NOMO-1 treated with dmso at 0.1 percent for 144 hours (cell line): ENCODE results near the gene ACER3.
"Not testable (repeated sequence)": the region's sequence is repeated elsewhere in the genome, so short reads cannot be mapped to it uniquely, and the experiment has no call there.

ENCODE experiments used
- DNase-seq: peaks from one replicate; lab custom pipeline; 2025; ENCODE audit not compliant: unreplicated experiment; lab: John Stamatoyannopoulos, UW

Gene ACER3

DNA sequence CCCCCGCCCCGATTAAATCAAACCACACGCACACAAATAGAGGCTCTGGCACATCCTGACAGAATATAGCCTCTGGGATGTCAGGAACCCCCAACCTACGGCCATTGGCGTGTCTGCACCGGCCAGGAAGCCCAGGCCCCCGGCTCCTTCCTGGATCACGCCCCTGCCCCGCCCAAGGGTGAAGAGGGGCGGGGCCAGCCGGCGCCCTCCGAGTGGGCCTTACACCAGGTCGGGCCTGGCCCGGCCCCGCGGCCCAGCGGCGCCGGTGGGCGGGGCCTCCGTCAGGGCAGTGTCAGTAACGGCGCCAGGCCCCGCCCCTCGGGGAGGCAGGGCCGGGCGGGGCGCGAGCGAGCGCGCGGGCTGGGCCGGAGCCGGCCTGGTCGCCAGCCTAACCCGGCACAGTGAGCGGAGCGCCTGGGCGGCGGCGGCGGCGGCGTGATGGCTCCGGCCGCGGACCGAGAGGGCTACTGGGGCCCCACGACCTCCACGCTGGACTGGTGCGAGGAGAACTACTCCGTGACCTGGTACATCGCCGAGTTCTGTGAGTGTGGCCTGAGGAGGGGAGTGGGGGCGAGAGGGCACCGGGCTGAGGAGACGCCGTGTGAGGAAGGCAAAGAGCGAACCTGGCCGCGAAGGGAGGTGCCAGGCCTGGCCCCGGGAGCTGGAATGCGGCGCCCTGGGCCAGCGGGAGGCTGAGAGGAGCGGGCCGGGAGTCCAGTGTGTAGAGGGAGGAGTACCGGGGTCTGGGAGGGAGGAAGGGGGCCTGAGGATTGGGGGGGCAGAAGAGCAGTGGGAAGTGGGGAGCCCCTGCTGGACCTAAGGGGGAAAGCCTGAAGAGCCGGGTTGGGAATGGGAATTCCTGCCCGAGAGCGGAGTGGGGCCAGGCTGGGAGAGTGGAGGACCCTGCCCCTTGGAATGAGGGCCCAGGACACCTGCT, at the start of gene ACER3:
ACER3 (plus strand) TSS at position 380 of the 937 bp plus-strand sequence; CDS start at position 439, 59 bp downstream.
- peak; percentile 82 for DNase-seq

DNA sequence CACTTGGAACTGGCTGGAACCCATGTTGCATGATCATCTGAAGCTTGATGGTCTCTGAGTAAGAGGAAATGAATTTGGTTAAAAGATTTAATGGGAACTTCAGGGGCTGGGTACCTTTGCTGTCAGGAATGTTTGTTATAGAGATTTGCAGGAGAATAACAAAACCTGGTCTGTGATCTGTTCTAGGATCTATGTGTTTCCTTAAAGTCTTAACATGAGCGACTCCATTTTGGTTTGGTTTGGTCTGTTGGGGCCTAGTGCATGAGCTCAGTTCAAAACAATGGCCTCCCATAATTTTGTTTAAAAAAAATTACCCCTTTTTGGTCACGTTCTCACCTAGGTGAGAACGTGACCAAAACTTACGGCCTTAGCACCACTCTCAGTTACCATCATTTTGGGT, 49.5 kb upstream of the ACER3 start:
- no peak for DNase-seq

DNA sequence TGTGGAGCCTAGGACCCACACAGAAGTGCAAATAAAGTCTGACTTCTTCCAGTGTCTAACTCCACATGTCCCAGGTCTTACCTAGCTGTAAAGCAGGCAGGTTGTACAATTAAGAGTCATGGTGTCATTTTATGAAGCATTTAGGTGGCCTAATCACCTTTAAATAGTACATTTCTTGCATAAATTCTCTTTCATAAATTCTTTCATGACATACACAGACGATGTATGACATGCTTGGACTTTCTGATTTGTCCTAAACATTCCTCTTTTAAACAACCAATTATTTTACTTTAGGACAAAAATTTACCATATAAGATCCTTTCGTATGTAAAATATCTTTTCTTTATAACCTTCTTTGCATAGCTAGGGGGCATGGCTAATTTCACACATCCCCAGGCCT, 46.3 kb upstream of the ACER3 start:
- no peak for DNase-seq

DNA sequence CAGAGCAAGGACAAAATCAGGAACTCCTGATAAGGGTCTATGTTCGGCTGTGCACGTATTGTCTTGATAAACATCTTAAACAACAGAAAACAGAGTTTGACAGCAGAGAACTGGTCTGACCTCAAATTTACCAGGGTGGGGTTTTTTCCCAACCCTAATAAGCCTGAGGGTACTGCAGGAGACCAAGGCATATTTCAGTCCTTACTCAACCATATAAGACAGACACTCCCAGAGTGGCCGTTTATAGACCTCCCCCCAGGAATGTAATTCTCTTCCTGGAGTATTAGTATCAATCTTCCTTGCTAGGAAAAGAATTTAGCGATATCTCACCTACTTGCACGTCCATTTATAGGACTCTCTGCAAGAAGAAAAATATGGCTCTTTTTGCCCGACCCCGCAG, 45.0 kb upstream of the ACER3 start:
- not testable (repeated sequence) for DNase-seq

DNA sequence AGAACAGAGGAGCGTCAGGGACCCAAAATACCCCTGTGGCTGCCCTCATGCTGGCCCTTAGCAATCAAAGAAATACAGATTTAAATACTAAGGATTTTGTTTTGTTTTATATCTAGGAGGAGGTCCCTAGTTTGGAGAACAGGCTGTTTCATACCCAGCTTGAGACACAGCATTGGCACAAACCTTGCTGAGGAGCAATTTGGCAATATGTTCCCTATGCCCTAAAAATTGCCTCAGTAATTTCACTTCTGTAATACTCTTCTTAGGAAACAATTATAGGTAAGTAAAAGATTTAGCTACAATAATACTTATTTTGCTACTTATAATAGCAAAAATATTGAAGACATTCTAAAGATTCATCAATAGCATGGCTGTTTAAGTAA, 40.5 kb upstream of the ACER3 start:
- no peak for DNase-seq

DNA sequence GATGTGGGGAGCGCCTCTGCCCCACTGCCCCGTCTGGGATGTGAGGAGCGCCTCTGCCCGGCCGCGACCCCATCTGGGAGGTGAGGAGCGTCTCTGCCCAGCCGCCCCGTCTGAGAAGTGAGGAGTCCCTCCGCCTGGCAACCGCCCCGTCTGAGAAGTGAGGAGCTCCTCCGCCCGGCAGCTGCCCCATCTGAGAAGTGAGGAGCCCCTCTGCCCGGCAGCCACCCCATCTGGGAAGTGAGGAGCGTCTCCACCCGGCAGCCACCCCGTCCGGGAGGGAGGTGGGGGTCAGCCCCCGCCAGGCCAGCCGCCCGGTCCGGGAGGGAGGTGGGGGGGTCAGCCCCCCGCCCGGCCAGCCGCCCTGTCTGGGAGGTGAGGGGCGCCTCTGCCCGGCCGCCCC, 39.3 kb upstream of the ACER3 start:
- DNase-seq, result not testable (repeated sequence)

DNA sequence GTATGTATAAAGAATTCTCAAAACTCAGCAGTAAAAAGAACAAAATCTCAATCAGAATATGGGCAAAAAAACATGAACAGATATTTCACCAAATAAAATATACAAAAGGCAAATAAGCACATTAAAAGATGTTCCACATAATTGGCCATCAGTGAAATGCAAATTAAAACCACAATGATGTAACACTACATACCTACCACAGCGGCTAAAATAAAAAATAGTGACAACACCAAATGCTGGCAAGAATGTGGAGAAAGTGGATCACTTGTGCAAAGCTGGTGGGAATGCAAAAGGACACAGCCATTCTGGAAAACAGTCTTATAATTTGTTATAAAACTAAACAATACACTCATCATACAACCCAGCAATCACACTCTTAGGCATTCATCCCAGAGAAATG, 38.3 kb upstream of the ACER3 start:
- DNase-seq, result no peak

DNA sequence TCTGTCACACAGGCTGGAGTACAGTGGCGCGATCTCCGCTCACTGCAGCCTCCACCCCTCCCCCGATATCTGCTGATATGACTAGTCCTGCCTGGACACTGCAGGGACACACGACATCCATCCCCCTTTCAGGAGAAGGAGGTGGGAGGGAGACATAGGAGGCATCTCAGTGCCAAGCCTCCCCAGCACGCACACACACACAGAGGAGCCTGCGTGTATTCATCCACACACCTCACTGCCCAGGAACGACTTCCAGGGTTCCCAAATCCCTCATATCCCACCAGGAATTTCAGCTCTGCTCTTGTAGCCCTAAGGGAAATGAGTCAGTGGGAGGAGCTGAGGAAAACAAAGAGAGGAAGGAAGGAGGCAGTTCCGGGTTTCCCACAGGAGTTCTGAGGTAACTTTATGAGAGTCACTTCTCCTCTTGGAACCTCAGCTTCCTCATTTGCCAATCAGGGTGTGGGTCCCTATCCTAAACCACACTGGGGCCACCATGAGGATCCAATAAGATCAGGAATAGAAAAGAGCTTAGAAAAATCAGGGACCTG, 37.2 kb upstream of the ACER3 start:
- no peak for DNase-seq

DNA sequence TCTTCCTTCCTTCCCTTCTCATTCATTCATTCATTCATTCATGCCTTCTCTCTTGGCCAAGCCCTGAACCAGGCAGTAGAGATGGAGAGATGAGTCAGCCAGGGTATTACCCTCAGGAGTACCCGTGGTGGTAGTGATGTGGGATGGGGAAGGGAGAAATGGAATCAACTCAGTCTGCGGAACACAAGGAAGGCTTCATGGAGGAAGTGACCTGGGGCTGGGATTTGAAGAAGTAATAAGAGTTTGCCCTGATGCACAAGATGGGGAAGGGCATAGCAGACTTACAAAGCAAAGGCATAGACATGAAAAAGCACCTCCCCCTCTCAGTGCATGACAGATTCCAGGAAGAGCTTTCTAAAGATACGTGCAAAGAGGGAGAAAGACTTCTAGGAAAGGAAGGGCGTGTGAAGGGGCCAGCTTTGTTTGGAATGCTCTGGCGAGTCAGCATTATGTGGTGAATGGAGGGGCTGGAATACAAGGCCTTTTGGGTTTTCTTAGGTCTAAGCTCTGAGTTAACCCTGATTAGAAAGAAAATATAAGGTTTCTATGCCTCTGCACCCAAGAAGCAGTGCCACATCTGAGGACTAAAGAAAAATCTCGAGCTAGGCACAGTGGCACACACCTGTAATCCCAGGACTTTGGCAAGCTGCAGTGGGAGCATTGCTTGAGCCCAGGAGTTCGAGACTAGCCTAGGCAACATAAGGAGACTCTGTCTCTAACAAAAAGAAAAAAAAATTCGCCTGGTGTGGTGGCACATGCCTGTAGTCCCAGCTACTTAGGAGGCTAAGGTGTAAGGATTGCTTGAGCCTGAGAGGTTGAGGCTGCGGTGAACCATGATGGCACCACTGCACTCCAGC, 36.4 kb upstream of the ACER3 start:
- no peak for DNase-seq

DNA sequence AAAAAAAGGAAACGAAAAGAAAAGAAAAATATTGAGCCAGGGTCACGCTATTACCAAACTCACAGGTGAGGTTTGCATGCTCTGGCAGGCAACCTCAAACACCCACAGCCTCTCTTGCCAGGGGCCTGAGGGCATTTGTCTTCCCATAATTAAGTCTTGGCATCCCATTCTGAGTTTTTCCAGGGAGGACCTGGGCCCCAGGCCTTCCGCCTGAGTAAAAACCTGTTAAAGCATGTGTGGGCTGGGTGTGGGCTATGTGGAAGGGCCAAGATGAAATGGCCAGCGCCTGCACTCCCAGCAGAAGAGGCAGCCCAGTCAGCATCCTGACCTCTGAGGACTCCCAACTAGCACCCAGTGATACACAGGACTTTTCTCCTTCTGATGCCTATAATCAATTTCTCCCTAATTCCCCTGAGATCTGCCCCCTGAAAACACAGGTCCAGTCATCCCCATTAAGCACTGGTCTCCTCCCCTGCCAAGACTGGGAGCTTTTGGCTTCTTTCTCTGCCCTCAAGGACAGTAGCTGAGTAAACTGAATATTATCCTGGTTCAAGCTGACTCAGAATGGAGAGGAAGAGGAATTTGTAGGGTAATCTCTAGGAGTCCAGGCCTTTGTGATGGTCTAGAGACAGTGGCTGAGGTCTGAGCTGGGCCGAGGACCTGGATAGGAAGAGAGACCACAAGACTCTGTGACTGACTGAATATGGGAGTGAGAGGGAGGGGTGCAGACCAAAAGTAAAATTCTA, 35.6 kb upstream of the ACER3 start:
- no peak for DNase-seq

DNA sequence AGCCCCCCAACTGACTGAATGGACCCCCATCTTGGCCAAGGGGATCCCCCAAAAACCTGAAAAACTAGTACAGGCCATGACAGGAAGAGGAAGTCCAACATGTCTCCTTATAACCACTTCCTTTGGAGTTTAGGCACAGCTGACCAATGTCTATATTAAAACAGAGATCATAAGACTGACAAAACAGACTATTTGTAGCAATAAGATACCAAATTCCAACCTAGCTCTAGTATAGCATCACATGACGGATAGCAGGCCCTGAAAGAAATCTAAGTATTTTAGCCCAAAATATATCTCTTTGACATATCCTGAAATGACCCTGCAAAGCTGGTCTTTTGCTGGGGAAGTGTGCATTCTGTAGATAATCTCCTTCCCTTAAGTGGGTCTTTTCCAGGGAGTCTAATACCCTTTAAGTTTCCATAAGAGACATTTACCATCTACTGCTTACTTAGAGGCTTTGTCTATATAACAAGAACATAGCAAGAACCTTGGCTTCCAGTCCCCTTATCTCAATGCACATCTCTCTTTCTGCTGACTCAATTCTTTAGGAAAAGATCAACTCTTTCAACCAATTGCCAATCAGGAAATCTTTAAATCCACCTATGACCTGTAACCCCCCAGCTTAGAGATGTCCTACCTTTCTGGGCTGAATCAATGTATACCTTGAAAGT, 34.9 kb upstream of the ACER3 start:
- no peak for DNase-seq

DNA sequence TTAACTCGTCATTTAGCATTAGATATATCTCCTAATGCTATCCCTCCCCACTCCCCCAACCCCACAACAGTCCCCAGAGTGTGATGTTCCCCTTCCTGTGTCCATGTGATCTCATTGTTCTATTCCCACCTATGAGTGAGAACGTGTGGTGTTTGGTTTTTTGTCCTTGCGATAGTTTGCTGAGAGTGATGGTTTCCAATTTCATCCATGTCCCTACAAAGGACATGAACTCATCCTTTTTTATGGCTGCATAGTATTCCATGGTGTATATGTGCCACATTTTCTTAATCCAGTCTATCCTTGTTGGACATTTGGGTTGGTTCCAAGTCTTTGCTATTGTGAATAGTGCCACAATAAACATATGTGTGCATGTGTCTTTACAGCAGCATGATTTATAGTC, 34.2 kb upstream of the ACER3 start:
- DNase-seq, result not testable (repeated sequence)

DNA sequence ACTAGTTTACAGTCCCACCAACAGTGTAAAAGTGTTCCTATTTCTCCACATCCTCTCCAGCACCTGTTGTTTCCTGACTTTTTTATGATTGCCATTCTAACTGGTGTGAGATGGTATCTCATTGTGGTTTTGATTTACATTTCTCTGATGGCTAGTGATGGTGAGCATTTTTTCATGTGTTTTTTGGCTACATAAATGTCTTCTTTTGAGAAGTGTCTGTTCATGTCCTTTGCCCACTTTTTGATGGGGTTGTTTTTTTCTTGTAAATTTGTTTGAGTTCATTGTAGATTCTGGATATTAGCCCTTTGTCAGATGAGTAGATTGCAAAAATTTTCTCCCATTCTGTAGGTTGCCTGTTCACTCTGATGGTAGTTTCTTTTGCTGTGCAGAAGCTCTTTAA, 33.7 kb upstream of the ACER3 start:
- not testable (repeated sequence) for DNase-seq

DNA sequence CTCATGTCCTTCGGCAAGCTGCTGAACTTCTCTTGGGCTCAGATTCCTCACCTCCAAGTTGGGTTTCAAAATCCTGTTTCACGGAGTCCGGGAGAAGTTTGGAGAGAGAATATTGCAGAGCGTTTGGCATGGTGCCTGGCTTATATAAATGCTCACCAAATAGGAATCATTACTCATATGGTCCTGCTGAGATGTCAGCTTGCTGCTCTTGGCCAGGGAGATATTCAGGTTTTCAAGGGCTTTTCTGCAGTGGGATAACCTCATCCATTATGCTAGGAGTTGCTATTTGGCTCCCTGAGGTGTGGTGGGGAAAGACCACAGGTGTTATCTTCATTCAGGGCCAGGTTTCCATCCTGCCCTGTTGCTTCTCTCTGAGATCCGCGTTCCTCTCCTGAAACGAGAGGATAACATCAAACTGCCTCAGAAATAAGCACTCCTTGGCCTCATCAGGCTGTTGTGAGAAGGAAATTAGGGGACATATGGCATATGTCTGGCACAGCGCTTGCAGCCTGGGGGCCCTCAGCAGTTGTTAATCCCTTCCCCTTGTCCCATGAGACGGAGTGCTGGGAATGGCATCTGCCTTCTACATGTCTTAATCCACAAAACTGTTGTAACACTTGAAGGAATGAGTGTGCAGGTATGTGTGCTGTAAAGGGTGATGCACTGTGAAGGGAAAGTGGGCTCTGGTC, 29.9 kb upstream of the ACER3 start:
- DNase-seq, result no peak

DNA sequence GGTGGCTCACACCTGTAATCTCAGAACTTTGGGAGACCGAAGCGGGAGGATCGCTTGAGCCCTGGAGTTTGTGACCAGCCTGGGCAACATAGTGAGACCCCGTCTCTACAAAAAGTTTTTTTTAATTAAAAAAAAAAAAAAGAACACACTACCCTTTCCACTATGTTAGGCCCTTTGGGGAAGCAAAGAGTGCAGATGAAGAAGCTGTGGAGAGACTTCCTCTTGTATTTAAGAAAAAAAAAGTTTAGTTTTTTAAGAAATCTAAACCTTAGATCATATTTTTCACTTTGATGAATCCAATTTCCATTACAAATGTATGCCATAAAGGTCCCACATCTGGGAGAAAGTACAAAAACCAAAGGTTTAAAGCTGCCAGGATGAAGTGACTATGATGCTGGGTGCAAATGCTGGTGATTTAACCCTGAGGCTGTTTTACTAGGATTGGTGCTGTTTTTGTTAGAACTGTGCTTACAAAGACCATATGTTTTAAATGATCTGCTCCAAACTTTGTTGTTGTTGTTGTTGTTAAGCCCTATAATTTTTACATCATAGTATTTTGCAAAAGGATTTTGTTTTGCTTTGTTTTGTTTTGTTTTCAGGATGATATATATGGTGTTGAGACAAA, 28.9 kb upstream of the ACER3 start:
- no peak for DNase-seq

DNA sequence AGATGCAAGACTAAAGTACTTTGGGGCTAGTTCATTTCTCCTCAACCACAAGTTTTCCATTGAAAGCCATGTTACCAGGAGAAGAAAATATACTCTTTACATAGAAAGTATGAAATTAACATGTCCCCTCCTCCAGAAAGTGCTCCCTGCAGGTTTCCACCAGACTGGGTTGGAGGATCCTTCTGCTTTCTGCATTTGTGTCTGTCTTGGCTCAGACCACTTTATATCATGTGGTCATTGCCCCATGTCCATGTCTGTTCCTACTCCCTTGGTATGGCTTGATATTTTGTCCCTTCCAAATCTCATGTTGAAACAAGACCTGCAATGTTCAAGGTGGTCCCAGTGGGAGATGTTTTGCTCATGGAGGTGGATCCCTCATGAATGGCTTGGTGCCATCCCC, 28.4 kb upstream of the ACER3 start:
- no peak for DNase-seq

DNA sequence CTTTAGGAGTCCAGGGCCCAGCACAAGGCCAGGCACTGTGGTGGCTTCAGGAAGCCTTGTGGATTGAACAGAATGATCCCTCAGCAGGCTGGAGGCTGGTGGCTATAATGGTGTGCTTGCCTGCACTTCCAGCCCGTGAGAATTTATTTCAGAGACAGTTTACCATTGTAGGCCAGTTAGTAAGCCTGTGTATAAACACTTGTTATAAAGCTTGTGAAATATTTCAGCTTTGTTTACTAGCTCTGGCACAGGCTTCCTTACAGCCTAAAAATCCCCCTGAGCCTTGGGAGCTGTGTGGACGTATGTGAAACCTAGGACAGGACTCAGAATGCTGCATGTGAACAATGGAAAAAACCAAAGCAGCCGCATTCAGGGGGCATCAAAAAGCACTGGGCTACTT, 26.6 kb upstream of the ACER3 start:
- DNase-seq, result no peak

DNA sequence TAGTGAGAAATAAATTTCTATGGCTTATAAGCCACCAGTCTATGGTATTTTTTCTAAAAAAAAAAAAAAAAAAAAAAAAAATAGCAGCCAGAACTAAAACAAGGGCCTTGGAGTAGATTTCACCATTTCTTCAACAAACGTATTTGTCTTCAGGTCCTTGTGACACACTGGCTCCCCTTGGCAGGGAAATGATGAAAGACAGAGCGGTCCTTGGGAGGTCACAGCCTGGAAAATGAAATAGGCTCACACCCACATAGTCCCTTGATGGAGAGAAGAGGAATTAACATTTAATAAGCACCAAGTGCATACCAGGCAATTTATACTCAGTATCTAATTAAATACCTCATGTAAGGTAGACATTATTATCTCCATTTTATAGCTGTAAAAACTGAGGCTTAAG, 25.7 kb upstream of the ACER3 start:
- DNase-seq, result no peak

DNA sequence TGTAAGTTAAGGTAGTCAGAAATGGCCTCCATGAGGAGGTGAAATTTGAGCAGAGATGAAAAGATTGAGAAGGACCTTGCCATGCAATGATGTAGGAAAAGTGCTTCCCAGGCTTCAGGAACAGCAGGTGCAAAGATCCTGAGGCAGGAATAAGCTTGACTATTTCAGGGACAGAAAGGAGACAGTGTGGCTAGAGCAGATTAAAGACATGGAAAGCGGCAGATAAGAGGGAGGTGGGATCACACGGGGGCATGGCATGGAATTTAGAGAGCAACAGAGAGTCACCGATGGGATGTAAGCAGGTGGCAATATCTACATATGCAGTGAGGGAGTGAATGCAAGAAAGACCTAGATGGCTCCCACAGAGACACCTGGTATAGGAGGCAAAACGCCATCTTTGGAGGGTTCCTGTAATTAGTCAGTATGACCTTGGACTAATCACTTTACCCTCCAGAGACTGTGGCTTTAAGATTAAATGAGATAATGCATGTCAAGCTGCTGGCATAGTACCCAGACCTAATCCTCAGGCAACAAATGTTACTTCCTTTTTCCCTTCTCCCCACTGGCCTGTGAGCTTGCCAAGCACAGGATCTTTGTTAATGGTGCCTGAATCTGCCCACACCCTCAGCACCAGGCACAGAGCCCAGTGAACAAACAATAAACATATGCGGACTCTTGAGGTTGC, 24.6 kb upstream of the ACER3 start:
- DNase-seq, result no peak
